Neutrophil (primary cell): Measurements from ENCODE around the gene WDR45.
"Not testable (repeated sequence)": the region's sequence is repeated elsewhere in the genome, so short reads cannot be mapped to it uniquely, and the experiment has no call there.

Experiments
- H3K27ac ChIP-seq: fragments of 200-600 bp; sonication (generic); 2 replicates; pipeline ENCODE4 v1.5.1; 2016; ENCODE audit warnings: mild to moderate bottlenecking, moderate library complexity
- H3K27me3 ChIP-seq: fragments of 200-600 bp; sonication (generic); 2 replicates; pipeline ENCODE4 v1.6.0; 2016; ENCODE audit warnings: mild to moderate bottlenecking
- H3K36me3 ChIP-seq: fragments of 200-600 bp; sonication (generic); 2 replicates; pipeline ENCODE4 v1.5.1; 2017
- H3K4me1 ChIP-seq, 2 experiments: fragments of 200-600 bp in 1 of 2; sonication (generic) in 1 of 2; 1 replicate in 1 of 2; 2 replicates in 1 of 2; pipeline versions ENCODE4 v1.5.1 to v1.6.1; 2013 to 2016; ENCODE audit warnings: low read depth in 1 of 2, low read length in 1 of 2, mild to moderate bottlenecking in 1 of 2, moderate library complexity in 1 of 2; ENCODE audit not compliant: control insufficient read depth in 1 of 2, insufficient read depth in 1 of 2
- H3K4me3 ChIP-seq, 2 experiments: fragments of 200-600 bp in 1 of 2; sonication (generic) in 1 of 2; 1 replicate in 1 of 2; 2 replicates in 1 of 2; pipeline ENCODE4 v1.5.1; 2013 to 2016; ENCODE audit warnings: low read depth in 1 of 2, low read length in 1 of 2, mild to moderate bottlenecking in 1 of 2, moderate library complexity in 1 of 2
- H3K9me3 ChIP-seq: fragments of 200-600 bp; sonication (generic); 2 replicates; pipeline ENCODE4 v1.5.1; 2016
- CTCF ChIP-seq: fragments of 200-600 bp; sonication (generic); IDR thresholded peaks from 2 replicates; pipeline ENCODE4 v1.5.1; 2016; ENCODE audit warnings: antibody characterized with exemption

The WDR45 gene

GRCh38 chrX:49079489-49080428 is at the start of gene WDR45:
TSS of gene WDR45 (minus strand) at chrX:49079887. CDS start at chrX:49078095, 1,792 bp downstream.
- peaks cover 32% of the 10 kb centered on the region for H3K36me3 ChIP-seq
- H3K27me3 ChIP-seq = no peaks in the 10 kb centered on the region
- peak within 1 kb of the TSS; percentile 94 for H3K27ac ChIP-seq
- H3K4me3 ChIP-seq = peak within 1 kb of the TSS; percentile 74 to 77
- H3K4me1 ChIP-seq = peaks cover 8 to 10% of the 10 kb centered on the region in 2 experiments
- H3K9me3 ChIP-seq = no peaks in the 10 kb centered on the region
- TF ChIP-seq CTCF = no peak

GRCh38 chrX:49129427-49129826 is 49.7 kb upstream of the WDR45 start:
- Histone ChIP-seq H3K27me3 (no peaks in the 10 kb centered on the region), H3K4me3 (no peak overlapping the region), H3K4me1 (peaks cover 4 to 10% of the 10 kb centered on the region in 2 experiments), H3K36me3 (no peaks in the 10 kb centered on the region), H3K9me3 (no peaks in the 10 kb centered on the region), H3K27ac (peak overlapping the region; percentile 70)
- no peak for TF ChIP-seq CTCF

- H3K4me1 ChIP-seq = peaks cover 13 to 14% of the 10 kb centered on the region in 2 experiments
- not testable (repeated sequence) for H3K27ac ChIP-seq, H3K9me3 ChIP-seq, H3K27me3 ChIP-seq, H3K36me3 ChIP-seq, H3K4me3 ChIP-seq
These were observed 48.1 kb upstream of the WDR45 start for GRCh38 chrX:49127742-49128258.

GRCh38 chrX:49122499-49122898 is 42.8 kb upstream of the WDR45 start:
- H3K4me3 ChIP-seq = peak overlapping the region in 1 of 2 experiments; percentile 73
- no peak for TF ChIP-seq CTCF

GRCh38 chrX:49120091-49120490 is 40.4 kb upstream of the WDR45 start:
- H3K36me3 ChIP-seq = peaks cover 12% of the 10 kb centered on the region
- H3K4me1 ChIP-seq = peaks cover 13 to 18% of the 10 kb centered on the region in 2 experiments
- no peak for TF ChIP-seq CTCF
- H3K27ac ChIP-seq = no peak overlapping the region
- no peaks in the 10 kb centered on the region for H3K27me3 ChIP-seq
- H3K9me3 ChIP-seq = no peaks in the 10 kb centered on the region
- H3K4me3 ChIP-seq = no peak overlapping the region

More at GRCh38 chrX:49122499-49122898, 42.8 kb upstream of the WDR45 start:
- H3K27ac ChIP-seq = no peak overlapping the region
- H3K4me1 ChIP-seq = peaks cover 9 to 14% of the 10 kb centered on the region in 2 experiments
- H3K27me3 ChIP-seq = no peaks in the 10 kb centered on the region
- no peaks in the 10 kb centered on the region for H3K36me3 ChIP-seq
- H3K9me3 ChIP-seq = no peaks in the 10 kb centered on the region

GRCh38 chrX:49117581-49117980 is 37.9 kb upstream of the WDR45 start:
- Histone ChIP-seq H3K36me3 (peaks cover 28% of the 10 kb centered on the region), H3K27me3 (no peaks in the 10 kb centered on the region), H3K27ac (peak overlapping the region; percentile 58), H3K9me3 (no peaks in the 10 kb centered on the region), H3K4me1 (peaks cover 7% of the 10 kb centered on the region in 2 experiments), H3K4me3 (no peak overlapping the region)
- TF ChIP-seq CTCF = no peak
